ENCODE measurements around the gene RSPH1.

The RSPH1 gene

GRCh38 chr21:42539931-42540343, 43.9 kb upstream of the RSPH1 start:
- Histone ChIP-seq H3K27me3 (ENCODE audit: control insufficient read depth, low read length) (no peaks in the 10 kb centered on the region), H4K20me1 (ENCODE audit: control insufficient read depth, insufficient read depth, low read depth, low read length) (no peaks in the 10 kb centered on the region), H3K9me2 (replicated peaks; ENCODE audit: control insufficient read depth, low read length) (no peaks in the 10 kb centered on the region), H3K9me3 (ENCODE audit: control insufficient read depth, insufficient read depth, low read length) (no peaks in the 10 kb centered on the region), H3K4me3 (ENCODE audit: low read length) (no peak overlapping the region), H3K79me2 (ENCODE audit: control insufficient read depth, low read length) (no peaks in the 10 kb centered on the region; the same call in 1 of the 2 replicates), H3K36me3 (ENCODE audit: control insufficient read depth, low read length) (peaks cover 38% of the 10 kb centered on the region), H3K27ac (ENCODE audit: low read depth, low read length) (no peak overlapping the region), H3F3A (ENCODE audit: control insufficient read depth, insufficient read depth) (peaks cover 33% of the 10 kb centered on the region), H3K4me1 (ENCODE audit: control insufficient read depth, low read length) (peaks cover 45% of the 10 kb centered on the region), H3K4me2 (ENCODE audit: low read length) (no peak overlapping the region)
- no peak for TF ChIP-seq EZH2phosphoT487 (IDR thresholded peaks at IDR 0.05; ENCODE audit: borderline replicate concordance, low read length)
- TF ChIP-seq, protein P1, sequence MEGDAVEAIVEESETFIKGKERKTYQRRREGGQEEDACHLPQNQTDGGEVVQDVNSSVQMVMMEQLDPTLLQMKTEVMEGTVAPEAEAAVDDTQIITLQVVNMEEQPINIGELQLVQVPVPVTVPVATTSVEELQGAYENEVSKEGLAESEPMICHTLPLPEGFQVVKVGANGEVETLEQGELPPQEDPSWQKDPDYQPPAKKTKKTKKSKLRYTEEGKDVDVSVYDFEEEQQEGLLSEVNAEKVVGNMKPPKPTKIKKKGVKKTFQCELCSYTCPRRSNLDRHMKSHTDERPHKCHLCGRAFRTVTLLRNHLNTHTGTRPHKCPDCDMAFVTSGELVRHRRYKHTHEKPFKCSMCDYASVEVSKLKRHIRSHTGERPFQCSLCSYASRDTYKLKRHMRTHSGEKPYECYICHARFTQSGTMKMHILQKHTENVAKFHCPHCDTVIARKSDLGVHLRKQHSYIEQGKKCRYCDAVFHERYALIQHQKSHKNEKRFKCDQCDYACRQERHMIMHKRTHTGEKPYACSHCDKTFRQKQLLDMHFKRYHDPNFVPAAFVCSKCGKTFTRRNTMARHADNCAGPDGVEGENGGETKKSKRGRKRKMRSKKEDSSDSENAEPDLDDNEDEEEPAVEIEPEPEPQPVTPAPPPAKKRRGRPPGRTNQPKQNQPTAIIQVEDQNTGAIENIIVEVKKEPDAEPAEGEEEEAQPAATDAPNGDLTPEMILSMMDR (IDR thresholded peaks at IDR 0.05; ENCODE audit: low read depth, low read length, poor library complexity, severe bottlenecking): peak; percentile 36

- Histone ChIP-seq H3K79me2 (ENCODE audit: control insufficient read depth, low read length) (peaks cover 5% of the 10 kb centered on the region), H3K36me3 (ENCODE audit: control insufficient read depth, low read length) (peaks cover 42% of the 10 kb centered on the region), H3K4me2 (ENCODE audit: low read length) (peak overlapping the region; percentile 95; the same call in 1 of the 2 replicates), H3F3A (ENCODE audit: control insufficient read depth, insufficient read depth) (peaks cover 39% of the 10 kb centered on the region), H3K27me3 (ENCODE audit: control insufficient read depth, low read length) (no peaks in the 10 kb centered on the region), H3K4me1 (ENCODE audit: control insufficient read depth, low read length) (peaks cover 51% of the 10 kb centered on the region), H3K9me2 (replicated peaks; ENCODE audit: control insufficient read depth, low read length) (no peaks in the 10 kb centered on the region), H3K27ac (ENCODE audit: low read depth, low read length) (no peak overlapping the region), H3K9me3 (ENCODE audit: control insufficient read depth, insufficient read depth, low read length) (no peaks in the 10 kb centered on the region), H3K4me3 (ENCODE audit: low read length) (no peak overlapping the region), H4K20me1 (ENCODE audit: control insufficient read depth, insufficient read depth, low read depth, low read length) (no peaks in the 10 kb centered on the region)
- TF ChIP-seq EZH2phosphoT487 (IDR thresholded peaks at IDR 0.05; ENCODE audit: borderline replicate concordance, low read length): no peak
- TF ChIP-seq, protein P1 (IDR thresholded peaks at IDR 0.05; ENCODE audit: low read depth, low read length, poor library complexity, severe bottlenecking): no peak
Observed at GRCh38 chr21:42539342-42539741, 43.3 kb upstream of the RSPH1 start.

GRCh38 chr21:42538479-42539275, 42.7 kb upstream of the RSPH1 start:
- peaks cover 49% of the 10 kb centered on the region for H3K36me3 ChIP-seq (ENCODE audit: control insufficient read depth, low read length)
- peaks cover 41% of the 10 kb centered on the region for H3F3A ChIP-seq (ENCODE audit: control insufficient read depth, insufficient read depth)

More at GRCh38 chr21:42538479-42539275, 42.7 kb upstream of the RSPH1 start:
- Histone ChIP-seq H3K27ac (ENCODE audit: low read depth, low read length) (peak overlapping the region; percentile 99), H3K9me2 (replicated peaks; ENCODE audit: control insufficient read depth, low read length) (no peaks in the 10 kb centered on the region), H4K20me1 (ENCODE audit: control insufficient read depth, insufficient read depth, low read depth, low read length) (no peaks in the 10 kb centered on the region), H3K79me2 (ENCODE audit: control insufficient read depth, low read length) (peaks cover 12% of the 10 kb centered on the region), H3K4me1 (ENCODE audit: control insufficient read depth, low read length) (peaks cover 54% of the 10 kb centered on the region), H3K4me3 (ENCODE audit: low read length) (0 out of 2 replicates have a peak overlapping the region, but pooled peaks have one; percentile 81), H3K4me2 (ENCODE audit: low read length) (peak overlapping the region; percentile 95), H3K27me3 (ENCODE audit: control insufficient read depth, low read length) (no peaks in the 10 kb centered on the region), H3K9me3 (ENCODE audit: control insufficient read depth, insufficient read depth, low read length) (no peaks in the 10 kb centered on the region)
- no peak for TF ChIP-seq EZH2phosphoT487 (IDR thresholded peaks at IDR 0.05; ENCODE audit: borderline replicate concordance, low read length)
- TF ChIP-seq, protein P1 (IDR thresholded peaks at IDR 0.05; ENCODE audit: low read depth, low read length, poor library complexity, severe bottlenecking): no peak
